ENCODE data around the gene SORT1. TPM values are rescaled to one million over a fixed set of nuclear protein-coding genes. Genes with fewer than 3 reads are reported as not detected.

Gene SORT1
- total and polyA plus RNA-seq, 2 of the 8 experiments (the other 6 are each of a cell fraction or from before 2014, with no cell fraction given) = 18.7 to 69.6 TPM

- Histone ChIP-seq H2BK120ac (replicated peaks; ENCODE audit: low read depth, low read length) (no peak overlapping the region), H3K4me3 (ENCODE audit: extremely low read depth in 1 of 4, insufficient read depth in 2 of 4, low read depth in 3 of 4, low read length in 4 of 4) (no peak overlapping the region), H3K27ac (ENCODE audit: low read depth, low read length) (no peak overlapping the region), H2BK5ac (ENCODE audit: low read depth, low read length) (no peak overlapping the region), H3K18ac (ENCODE audit: extremely low read depth, low read length) (no peak overlapping the region), H3K79me1 (ENCODE audit: low read depth, low read length) (peaks cover 5% of the 10 kb centered on the region; the same call in 1 of the 2 replicates), H3K27me3 (replicated peaks in 1 of 4; ENCODE audit: control insufficient read depth in 3 of 4, extremely low read depth in 1 of 4, insufficient read depth in 3 of 4, low read length in 3 of 4) (no peaks in the 10 kb centered on the region), H4K91ac (replicated peaks; ENCODE audit: insufficient read length, low read length) (no peak overlapping the region), H2BK12ac (ENCODE audit: low read depth, low read length) (no peak overlapping the region), H2AK5ac (ENCODE audit: low read depth, low read length) (no peak overlapping the region), H4K5ac (ENCODE audit: insufficient read length, low read depth, low read length) (no peak overlapping the region), H2BK20ac (ENCODE audit: low read length) (no peak overlapping the region), H3K79me2 (ENCODE audit: control insufficient read depth in 1 of 2, insufficient read depth in 2 of 2, low read length in 2 of 2) (peaks cover 3 to 96% of the 10 kb centered on the region in 2 experiments), H3K36me3 (ENCODE audit: control insufficient read depth in 2 of 4, insufficient read depth in 4 of 4, low read length in 3 of 4) (no peaks in the 10 kb centered on the region), H3K9ac (replicated peaks in 1 of 4; ENCODE audit: extremely low read depth in 1 of 4, low read depth in 3 of 4, low read length in 3 of 4) (no peak overlapping the region), H3K4me2 (ENCODE audit: insufficient read depth in 1 of 2, low read depth in 2 of 2, low read length in 2 of 2) (no peak overlapping the region), H3K4ac (replicated peaks; ENCODE audit: insufficient read length, low read depth, low read length) (no peak overlapping the region), H4K20me1 (replicated peaks in 1 of 2; ENCODE audit: control insufficient read depth in 1 of 2, insufficient read depth in 2 of 2, low read length in 2 of 2) (peaks cover 0 to 8% of the 10 kb centered on the region in 2 experiments), H3K23me2 (ENCODE audit: low read depth, low read length) (no peaks in the 10 kb centered on the region; the same call in 1 of the 2 replicates), H2BK15ac (ENCODE audit: low read length) (no peak overlapping the region), H3K9me3 (ENCODE audit: insufficient read depth in 2 of 2, low read depth in 1 of 2, low read length in 1 of 2) (no peaks in the 10 kb centered on the region), H2AFZ (ENCODE audit: low read length) (no peak overlapping the region), H3K14ac (ENCODE audit: insufficient read length) (no peak overlapping the region), H3K4me1 (replicated peaks in 1 of 4; ENCODE audit: control insufficient read depth in 3 of 4, insufficient read depth in 4 of 4, low read length in 3 of 4) (peaks cover 0 to 9% (median 3%) of the 10 kb centered on the region in 4 experiments; a peak in 4 of 7 replicates), H4K8ac (ENCODE audit: extremely low read depth, insufficient read depth, low read length) (no peak overlapping the region), H3K23ac (ENCODE audit: insufficient read length) (no peak overlapping the region), H3K56ac (replicated peaks; ENCODE audit: insufficient read length, low read depth, low read length) (no peak overlapping the region)
- ChIA-PET POLR2A (ENCODE audit: partially characterized antibody) (no interaction called here), CTCF (ENCODE audit: partially characterized antibody) (interaction anchor here (1.2 to 2.4 kb wide), 5 partner anchors 10 to 112 kb away, joined by 3 to 14 read pairs (median 5); partner anchors contain the start of gene SORT1)
- TF ChIP-seq GABPA (IDR thresholded peaks at IDR 0.05; ENCODE audit: borderline replicate concordance, insufficient read depth, low read length) (no peak), SIX5 (IDR thresholded peaks at IDR 0.05; ENCODE audit: low read depth, low read length) (no peak), SUZ12 (IDR thresholded peaks at IDR 0.05; ENCODE audit: low read length) (no peak), TAF1 (IDR thresholded peaks at IDR 0.05; ENCODE audit: low read depth, low read length) (no peak), JUND (IDR thresholded peaks at IDR 0.05; ENCODE audit: low read length) (no peak), TEAD4 (IDR thresholded peaks at IDR 0.05; ENCODE audit: low read depth, low read length) (no peak)
- WGBS, 2 experiments (ENCODE audit: extremely low coverage in 1 of 2, insufficient coverage in 1 of 2, insufficient read length in 1 of 2, insufficient replicate concordance in 2 of 2, low coverage in 1 of 2, low lambda C conversion rate in 2 of 2, missing lambda C conversion rate in 1 of 2) = 94% methylated on average over 5 of the region's 5 CpGs; no CpG with 5 or more reads in 1 of the 2 experiments
- no peak for FAIRE-seq
- no peak for DNase-seq (ENCODE audit: low read depth in 1 of 2, low spot score in 2 of 2)
Measured at GRCh38 chr1:109388208-109388711, 9.5 kb downstream of the SORT1 start.
